Ectodermal cell (in vitro differentiated cells): ENCODE data around the gene SIRT5.

Experiments
- H3K27ac ChIP-seq: 2 replicates; pipeline ENCODE4 v1.7.0; 2013; ENCODE audit warnings: mild to moderate bottlenecking, low read depth, low read length; ENCODE audit not compliant: insufficient read depth, poor library complexity, severe bottlenecking
- H3K27me3 ChIP-seq: 2 replicates; pipeline ENCODE4 v1.7.0; 2013; ENCODE audit warnings: mild to moderate bottlenecking, low read length; ENCODE audit not compliant: insufficient read depth, control insufficient read depth, poor library complexity, severe bottlenecking
- H3K36me3 ChIP-seq: one replicate; pipeline ENCODE4 v1.7.0; 2013; ENCODE audit warnings: low read length; ENCODE audit not compliant: control insufficient read depth, insufficient read depth
- H3K4me1 ChIP-seq: one replicate; pipeline ENCODE4 v1.7.0; 2013; ENCODE audit warnings: low read length; ENCODE audit not compliant: control insufficient read depth, insufficient read depth
- H3K4me3 ChIP-seq: 2 replicates; pipeline ENCODE4 v1.7.0; 2013; ENCODE audit warnings: low read depth, low read length, control low read depth; ENCODE audit not compliant: insufficient read depth
- H3K9me3 ChIP-seq: 2 replicates; pipeline ENCODE4 v1.7.0; 2013; ENCODE audit warnings: mild to moderate bottlenecking, low read length, moderate library complexity; ENCODE audit not compliant: control insufficient read depth
- WGBS, 2 experiments: methylation state at CpG; one replicate each; pipeline ENCODE4 v1.1.7; 2013; ENCODE audit warnings: missing lambda C conversion rate in 2 of 2; 5-methylcytosine and 5-hydroxymethylcytosine counted together

SIRT5 gene

GRCh38 chr6:13550656-13551055 is 23.7 kb upstream of the SIRT5 start:
- Histone ChIP-seq H3K9me3 (no peaks in the 10 kb centered on the region), H3K36me3 (no peaks in the 10 kb centered on the region), H3K4me3 (no peak overlapping the region), H3K27me3 (no peaks in the 10 kb centered on the region), H3K4me1 (peaks cover 16% of the 10 kb centered on the region), H3K27ac (no peak overlapping the region)

GRCh38 chr6:13553646-13554045 is 20.8 kb upstream of the SIRT5 start:
- no peaks in the 10 kb centered on the region for H3K9me3 ChIP-seq
- H3K4me3 ChIP-seq, result no peak overlapping the region
- WGBS, 2 experiments, result 88 to 100% methylated on average over 1 of the region's 1 CpG
- peaks cover 16% of the 10 kb centered on the region for H3K4me1 ChIP-seq
- no peaks in the 10 kb centered on the region for H3K27me3 ChIP-seq
- no peaks in the 10 kb centered on the region for H3K36me3 ChIP-seq
- no peak overlapping the region for H3K27ac ChIP-seq

GRCh38 chr6:13554929-13555333 is 19.5 kb upstream of the SIRT5 start:
- H3K4me3 ChIP-seq, result no peak overlapping the region
- H3K9me3 ChIP-seq, result no peaks in the 10 kb centered on the region
- peaks cover 16% of the 10 kb centered on the region for H3K4me1 ChIP-seq
- H3K27me3 ChIP-seq, result no peaks in the 10 kb centered on the region
- no peak overlapping the region for H3K27ac ChIP-seq
- H3K36me3 ChIP-seq, result no peaks in the 10 kb centered on the region
- 7 to 9% methylated on average over 8 of the region's 8 CpGs for WGBS, 2 experiments

GRCh38 chr6:13557841-13558240 is 16.6 kb upstream of the SIRT5 start:
- peaks cover 22% of the 10 kb centered on the region for H3K4me1 ChIP-seq

GRCh38 chr6:13558718-13559117 is 15.7 kb upstream of the SIRT5 start:
- Histone ChIP-seq H3K27me3 (no peaks in the 10 kb centered on the region), H3K36me3 (no peaks in the 10 kb centered on the region)

More at GRCh38 chr6:13557841-13558240, 16.6 kb upstream of the SIRT5 start:
- Histone ChIP-seq H3K27ac (no peak overlapping the region), H3K9me3 (no peaks in the 10 kb centered on the region), H3K36me3 (no peaks in the 10 kb centered on the region), H3K27me3 (no peaks in the 10 kb centered on the region), H3K4me3 (no peak overlapping the region)

GRCh38 chr6:13559251-13559650 is 15.2 kb upstream of the SIRT5 start:
- no peaks in the 10 kb centered on the region for H3K9me3 ChIP-seq
- no peaks in the 10 kb centered on the region for H3K27me3 ChIP-seq
- peaks cover 20% of the 10 kb centered on the region for H3K4me1 ChIP-seq
- H3K27ac ChIP-seq, result peak overlapping the region; percentile 19
- 79 to 87% methylated on average over 3 of the region's 3 CpGs for WGBS, 2 experiments
- no peak overlapping the region for H3K4me3 ChIP-seq
- no peaks in the 10 kb centered on the region for H3K36me3 ChIP-seq

More at GRCh38 chr6:13558718-13559117, 15.7 kb upstream of the SIRT5 start:
- WGBS, 2 experiments, result 92 to 94% methylated on average over 4 of the region's 4 CpGs
- peaks cover 22% of the 10 kb centered on the region for H3K4me1 ChIP-seq
- no peak overlapping the region for H3K4me3 ChIP-seq
- no peak overlapping the region for H3K27ac ChIP-seq
- no peaks in the 10 kb centered on the region for H3K9me3 ChIP-seq

GRCh38 chr6:13559968-13560650 is 14.3 kb upstream of the SIRT5 start:
- Histone ChIP-seq H3K4me3 (no peak overlapping the region), H3K27me3 (no peaks in the 10 kb centered on the region), H3K36me3 (no peaks in the 10 kb centered on the region), H3K4me1 (peaks cover 11% of the 10 kb centered on the region), H3K9me3 (no peaks in the 10 kb centered on the region), H3K27ac (no peak overlapping the region)
- WGBS, 2 experiments, result 88 to 93% methylated on average over 4 of the region's 4 CpGs

GRCh38 chr6:13560651-13561044 is 13.8 kb upstream of the SIRT5 start:
- peaks cover 6% of the 10 kb centered on the region for H3K4me1 ChIP-seq
- 95 to 98% methylated on average over 2 of the region's 2 CpGs for WGBS, 2 experiments
- no peaks in the 10 kb centered on the region for H3K27me3 ChIP-seq
- H3K9me3 ChIP-seq, result no peaks in the 10 kb centered on the region
- no peak overlapping the region for H3K4me3 ChIP-seq
- H3K36me3 ChIP-seq, result no peaks in the 10 kb centered on the region
- no peak overlapping the region for H3K27ac ChIP-seq

- no peaks in the 10 kb centered on the region for H3K27me3 ChIP-seq
- 85 to 87% methylated on average over 10 of the region's 10 CpGs for WGBS, 2 experiments
- H3K4me1 ChIP-seq, result peaks cover 6% of the 10 kb centered on the region
- no peak overlapping the region for H3K27ac ChIP-seq
- H3K36me3 ChIP-seq, result no peaks in the 10 kb centered on the region
- H3K4me3 ChIP-seq, result no peak overlapping the region
- no peaks in the 10 kb centered on the region for H3K9me3 ChIP-seq
Observed at GRCh38 chr6:13561624-13562267, 12.7 kb upstream of the SIRT5 start.

GRCh38 chr6:13563009-13563408 is 11.4 kb upstream of the SIRT5 start:
- Histone ChIP-seq H3K27me3 (no peaks in the 10 kb centered on the region), H3K9me3 (no peaks in the 10 kb centered on the region), H3K4me3 (no peak overlapping the region), H3K36me3 (no peaks in the 10 kb centered on the region), H3K27ac (no peak overlapping the region), H3K4me1 (peaks cover 6% of the 10 kb centered on the region)
- 89 to 96% methylated on average over 1 of the region's 1 CpG for WGBS, 2 experiments
